Smooth muscle cell (in vitro differentiated cells): ENCODE results near the gene CHST11. TPM values are rescaled to one million over a fixed set of nuclear protein-coding genes. Genes with fewer than 3 reads are reported as not detected.

Source experiments
- DNase-seq: peaks from one replicate; lab custom pipeline; 2025; ENCODE audit not compliant: unreplicated experiment; lab: John Stamatoyannopoulos, UW
- H2AFZ ChIP-seq: fragments of 200-600 bp; sonication (generic); 2 replicates; pipeline ENCODE4 v1.6.0; 2016; ENCODE audit warnings: antibody characterized with exemption, low read depth, mild to moderate bottlenecking
- H3F3A ChIP-seq: fragments of 200-600 bp; sonication (generic); 2 replicates; pipeline ENCODE4 v1.6.0; 2017; ENCODE audit warnings: antibody characterized with exemption, low read depth
- H3K27ac ChIP-seq: fragments of 200-600 bp; sonication (generic); 2 replicates; pipeline ENCODE4 v1.5.1; 2016; ENCODE audit warnings: low read depth, mild to moderate bottlenecking
- H3K27me3 ChIP-seq: fragments of 200-600 bp; sonication (generic); 2 replicates; pipeline ENCODE4 v1.6.1; 2016; ENCODE audit warnings: low read depth, mild to moderate bottlenecking
- H3K36me3 ChIP-seq: fragments of 200-600 bp; sonication (generic); 2 replicates; pipeline ENCODE4 v1.5.1; 2016; ENCODE audit warnings: low read depth
- H3K4me1 ChIP-seq: fragments of 200-600 bp; sonication (generic); 2 replicates; pipeline ENCODE4 v1.5.1; 2016; ENCODE audit warnings: low read depth
- H3K4me2 ChIP-seq: fragments of 200-600 bp; sonication (generic); 2 replicates; pipeline ENCODE4 v1.6.0; 2016; ENCODE audit warnings: mild to moderate bottlenecking
- H3K4me3 ChIP-seq: fragments of 200-600 bp; sonication (generic); 2 replicates; pipeline ENCODE4 v1.5.1; 2016; ENCODE audit warnings: mild to moderate bottlenecking
- H3K79me2 ChIP-seq: fragments of 200-600 bp; sonication (generic); 2 replicates; pipeline ENCODE4 v1.6.0; 2016; ENCODE audit warnings: low read depth, mild to moderate bottlenecking
- H3K9ac ChIP-seq: fragments of 200-600 bp; sonication (generic); 2 replicates; pipeline ENCODE4 v1.6.0; 2016; ENCODE audit warnings: low read depth
- H3K9me3 ChIP-seq: fragments of 200-600 bp; sonication (generic); replicated peaks from 2 replicates; pipeline ENCODE4 v1.5.1; 2016; ENCODE audit warnings: low read depth
- H4K20me1 ChIP-seq: fragments of 200-600 bp; sonication (generic); 2 replicates; pipeline ENCODE4 v1.6.0; 2016; ENCODE audit warnings: low read depth
- CTCF ChIP-seq: fragments of 200-600 bp; sonication (generic); IDR thresholded peaks from 2 replicates; pipeline ENCODE4 v1.5.1; 2017; ENCODE audit warnings: borderline replicate concordance, mild to moderate bottlenecking, antibody characterized with exemption; ENCODE audit not compliant: insufficient read depth, poor library complexity, severe bottlenecking
- WGBS: methylation state at CpG from one replicate; pipeline ENCODE4 v1.1.7; 2016; ENCODE audit warnings: low lambda C conversion rate; 5-methylcytosine and 5-hydroxymethylcytosine counted together
- polyA plus RNA-seq: library from polyadenylated mRNA; unstranded; fragments of >200 nt; fragmentation: Nextera tagmentation; extraction: Ambion mirVana; gene quantifications from 2 replicates; pipeline ENCODE4 v1.2.1, GENCODE V29; 2016
- total RNA-seq: library from RNA; depleted of rRNA; stranded (reverse); fragments of >200 nt; gene quantifications from 2 replicates; pipeline ENCODE4 v1.2.3, GENCODE V29; 2014

Gene CHST11
- total and polyA plus RNA-seq, 2 experiments from 2014 or later: 6.9 to 10.2 TPM

GRCh38 chr12:104577581-104577981 is 120.8 kb downstream of the CHST11 start:
- peaks cover 26% of the 10 kb centered on the region for H3F3A ChIP-seq
- peaks cover 7% of the 10 kb centered on the region for H3K79me2 ChIP-seq
- peak overlapping the region; percentile 91 for H3K27ac ChIP-seq
- H3K9me3 ChIP-seq: no peaks in the 10 kb centered on the region
- no peak for TF ChIP-seq CTCF
- H3K36me3 ChIP-seq: no peaks in the 10 kb centered on the region
- no peak overlapping the region for H2AFZ ChIP-seq
- DNase-seq: no peak
- H3K4me3 ChIP-seq: no peak overlapping the region
- peak overlapping the region; percentile 62 for H3K9ac ChIP-seq
- 29% methylated on average over 6 of the region's 6 CpGs for WGBS
- no peaks in the 10 kb centered on the region for H3K27me3 ChIP-seq
- H3K4me1 ChIP-seq: peaks cover 19% of the 10 kb centered on the region
- H3K4me2 ChIP-seq: peak overlapping the region; percentile 76
- H4K20me1 ChIP-seq: no peaks in the 10 kb centered on the region

GRCh38 chr12:104578453-104578852 is 121.7 kb downstream of the CHST11 start:
- 7% methylated on average over 6 of the region's 6 CpGs for WGBS
- no peak overlapping the region for H3K4me3 ChIP-seq
- DNase-seq: no peak
- peak overlapping the region; percentile 76 for H3K4me2 ChIP-seq
- H4K20me1 ChIP-seq: no peaks in the 10 kb centered on the region
- H3K4me1 ChIP-seq: peaks cover 19% of the 10 kb centered on the region
- TF ChIP-seq CTCF: no peak
- peak overlapping the region; percentile 91 for H3K27ac ChIP-seq
- H3K36me3 ChIP-seq: no peaks in the 10 kb centered on the region
- no peak overlapping the region for H2AFZ ChIP-seq
- H3K79me2 ChIP-seq: peaks cover 7% of the 10 kb centered on the region
- H3K9ac ChIP-seq: peak overlapping the region; percentile 62
- H3K9me3 ChIP-seq: no peaks in the 10 kb centered on the region
- H3F3A ChIP-seq: peaks cover 26% of the 10 kb centered on the region
- no peaks in the 10 kb centered on the region for H3K27me3 ChIP-seq

- Histone ChIP-seq H4K20me1 (no peaks in the 10 kb centered on the region), H2AFZ (no peak overlapping the region), H3K27me3 (no peaks in the 10 kb centered on the region), H3K9ac (peak overlapping the region; percentile 32), H3F3A (peaks cover 26% of the 10 kb centered on the region), H3K27ac (peak overlapping the region; percentile 91), H3K79me2 (peaks cover 7% of the 10 kb centered on the region), H3K4me1 (peaks cover 19% of the 10 kb centered on the region), H3K9me3 (no peaks in the 10 kb centered on the region), H3K36me3 (no peaks in the 10 kb centered on the region), H3K4me2 (peak overlapping the region; percentile 76), H3K4me3 (no peak overlapping the region)
- WGBS: 56% methylated on average over 7 of the region's 7 CpGs
- no peak for DNase-seq
- no peak for TF ChIP-seq CTCF
Observed at GRCh38 chr12:104579718-104580495, 123.2 kb downstream of the CHST11 start.
